GM10248 (cell line): Measurements from ENCODE around the gene STPG4.
"Not testable (repeated sequence)": the region's sequence is repeated elsewhere in the genome, so short reads cannot be mapped to it uniquely, and the experiment has no call there.

Experiments used
- CTCF ChIA-PET: fragments of 300-600 bp; sonication (Branson Sonifier 250); formaldehyde crosslinking; extraction: SDS; loops from one replicate; lab custom pipeline; 2021; ENCODE audit warnings: antibody characterized with exemption; lab: Yijun Ruan, JAX
- POLR2A ChIA-PET: fragments of 350-650 bp; sonication (Branson Sonifier 250); formaldehyde crosslinking; extraction: SDS; loops from one replicate; lab custom pipeline; 2020; ENCODE audit warnings: antibody characterized with exemption; lab: Yijun Ruan, JAX
- DNase-seq: peaks from one replicate; pipeline ENCODE4 v3.0.0; 2012; ENCODE audit errors: extremely low spot score
- CTCF ChIP-seq: IDR thresholded peaks from 2 replicates; pipeline ENCODE4 v1.5.1; 2012; ENCODE audit warnings: mild to moderate bottlenecking, low read depth; ENCODE audit errors: extremely low read depth, missing control alignments, control extremely low read depth

Gene STPG4

GRCh38 chr2:47126783-47127182, 28.3 kb downstream of the STPG4 start:
- TF ChIP-seq CTCF = no peak
- ChIA-PET POLR2A (no interaction called here), CTCF (interaction anchor here (1.3 kb wide), 1 partner anchor 197 kb away, joined by 3 read pairs; no protein-coding TSS in a partner anchor)
- DNase-seq = no peak

GRCh38 chr2:47124740-47125139, 30.4 kb downstream of the STPG4 start:
- CTCF ChIA-PET = interaction anchor here (1.2 kb wide), 1 partner anchor 57 kb away, joined by 3 read pairs; no protein-coding TSS in a partner anchor
- DNase-seq, POLR2A ChIA-PET: not testable (repeated sequence)

- CTCF ChIA-PET = interaction anchor here (1.0 to 1.6 kb wide), 3 partner anchors 10 to 204 kb away, joined by 3 read pairs; no protein-coding TSS in a partner anchor
- DNase-seq, POLR2A ChIA-PET: not testable (repeated sequence)
These were observed 34.7 kb downstream of the STPG4 start for GRCh38 chr2:47120424-47120823.

GRCh38 chr2:47119001-47119400, 36.1 kb downstream of the STPG4 start:
- ChIA-PET CTCF (interaction anchor here (1.4 kb wide), 1 partner anchor 216 kb away, joined by 3 read pairs; no protein-coding TSS in a partner anchor), POLR2A (no interaction called here)
- DNase-seq = no peak
- no peak for TF ChIP-seq CTCF

GRCh38 chr2:47118581-47118980, 36.5 kb downstream of the STPG4 start:
- CTCF ChIA-PET = interaction anchor here (1.4 kb wide), 1 partner anchor 216 kb away, joined by 3 read pairs; no protein-coding TSS in a partner anchor
- no peak for DNase-seq
- no peak for TF ChIP-seq CTCF

GRCh38 chr2:47112665-47113435, 42.3 kb downstream of the STPG4 start:
- ChIA-PET POLR2A (interaction anchor here (0.7 kb wide), 1 partner anchor 40 kb away, joined by 3 read pairs; no protein-coding TSS in a partner anchor), CTCF (interaction anchor here (1.2 kb wide), 1 partner anchor 9 kb away, joined by 3 read pairs; no protein-coding TSS in a partner anchor)
- no peak for DNase-seq
- no peak for TF ChIP-seq CTCF

More at GRCh38 chr2:47118581-47118980, 36.5 kb downstream of the STPG4 start:
- POLR2A ChIA-PET = no interaction called here

GRCh38 chr2:47109680-47110079, 45.4 kb downstream of the STPG4 start:
- no peak for DNase-seq
- POLR2A ChIA-PET = no interaction called here
- CTCF ChIA-PET = interaction anchor here (1.0 kb wide), 1 partner anchor 30 kb away, joined by 4 read pairs; no protein-coding TSS in a partner anchor
- TF ChIP-seq CTCF = no peak
